Prostate gland (tissue), 2 donors: ENCODE results near the gene YEATS4. TPM values are rescaled to one million over a fixed set of nuclear protein-coding genes. Genes with fewer than 3 reads are reported as not detected.

ENCODE experiments used
- DNase-seq: peaks from one replicate; pipeline ENCODE4 v3.0.0-alpha.2; 2019; ENCODE audit warnings: low spot score
- H3K27ac ChIP-seq, 2 donors: fragments of 200-600 bp; sonication (generic); 2 replicates each; pipeline ENCODE4 v1.5.1; 2017 to 2019
- H3K27me3 ChIP-seq: fragments of 200-600 bp; sonication (generic); replicated peaks from 2 replicates; pipeline ENCODE4 v1.5.1; 2019; ENCODE audit not compliant: insufficient read depth
- H3K36me3 ChIP-seq, 2 donors: fragments of 200-600 bp; sonication (generic); 1 replicate in 1 of 2; 2 replicates in 1 of 2; pipeline versions ENCODE4 v1.5.1 to v1.8.1; 2017 to 2019
- H3K4me1 ChIP-seq: fragments of 200-600 bp; sonication (generic); replicated peaks from 2 replicates; pipeline ENCODE4 v1.5.1; 2019
- H3K4me3 ChIP-seq, 2 donors: fragments of 200-600 bp; sonication (generic); 2 replicates each; pipeline ENCODE4 v1.5.1; 2017 to 2019
- H3K9me3 ChIP-seq: fragments of 200-600 bp; sonication (generic); 2 replicates; pipeline ENCODE4 v1.5.1; 2017
- POLR2A ChIP-seq: fragments of 450-650 bp; IDR thresholded peaks from one replicate; pipeline ENCODE4 v1.6.1; 2016; ENCODE audit warnings: antibody characterized with exemption, mild to moderate bottlenecking
- POLR2AphosphoS5 ChIP-seq: sonication (generic); formaldehyde crosslinking; IDR thresholded peaks from one replicate; pipeline ENCODE4 v1.6.1; 2017; ENCODE audit warnings: antibody characterized with exemption
- WGBS: methylation state at CpG from one replicate; pipeline ENCODE4 v1.1.5; 2018; 5-methylcytosine and 5-hydroxymethylcytosine counted together
- intact Hi-C: fragments of 100-400 bp; cut with DNase I; formaldehyde crosslinking; loops from one replicate; pipeline ENCODE4 v1.14.2; 2022
- total RNA-seq, 2 donors: library from RNA; depleted of rRNA; stranded (reverse); fragments of >200 nt; gene quantifications; one replicate each; pipeline ENCODE4 v1.1.0, GENCODE V29; 2016
- TF ChIP-seq, protein P1 (sequence below), 4 experiments: fragments of 200-600 bp in 2 of 4; fragments of 450-650 bp in 2 of 4; sonication (generic) in 2 of 4; IDR thresholded peaks; 1 replicate in 3 of 4; 2 replicates in 1 of 4; pipeline ENCODE4 v1.5.1; 2016 to 2019; ENCODE audit warnings: antibody characterized with exemption in 4 of 4, mild to moderate bottlenecking in 2 of 4, moderate library complexity in 2 of 4

YEATS4 gene
- total RNA-seq, 2 donors from 2014 or later: 29.0 to 57.4 TPM

DNA sequence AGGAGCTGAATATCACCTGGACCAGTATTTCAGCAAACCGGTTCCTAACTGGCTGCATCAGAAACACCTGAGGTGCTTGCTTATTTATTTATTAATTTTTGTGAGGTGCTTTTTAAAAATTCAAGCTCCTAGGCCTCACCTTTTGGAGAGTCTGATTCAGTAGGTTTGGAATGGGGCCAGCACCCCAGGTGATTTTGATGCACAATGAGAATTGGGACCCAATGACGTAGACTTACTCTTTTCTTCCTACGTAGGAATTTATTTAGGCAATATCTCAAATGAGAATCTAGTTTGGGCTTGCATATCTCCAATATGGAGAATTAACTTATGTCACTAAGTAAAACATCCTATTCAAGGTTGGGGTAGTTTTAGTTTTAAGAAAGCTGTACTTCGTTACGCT is 7.3 kb downstream of the YEATS4 start:
- Histone ChIP-seq H3K9me3 (no peaks in the 10 kb centered on the region), H3K27me3 (no peaks in the 10 kb centered on the region), H3K27ac (no peak overlapping the region), H3K4me1 (no peaks in the 10 kb centered on the region), H3K4me3 (no peak overlapping the region), H3K36me3 (no peaks in the 10 kb centered on the region)
- DNase-seq: no peak
- TF ChIP-seq POLR2A (no peak), POLR2AphosphoS5 (no peak)
- TF ChIP-seq, protein P1, sequence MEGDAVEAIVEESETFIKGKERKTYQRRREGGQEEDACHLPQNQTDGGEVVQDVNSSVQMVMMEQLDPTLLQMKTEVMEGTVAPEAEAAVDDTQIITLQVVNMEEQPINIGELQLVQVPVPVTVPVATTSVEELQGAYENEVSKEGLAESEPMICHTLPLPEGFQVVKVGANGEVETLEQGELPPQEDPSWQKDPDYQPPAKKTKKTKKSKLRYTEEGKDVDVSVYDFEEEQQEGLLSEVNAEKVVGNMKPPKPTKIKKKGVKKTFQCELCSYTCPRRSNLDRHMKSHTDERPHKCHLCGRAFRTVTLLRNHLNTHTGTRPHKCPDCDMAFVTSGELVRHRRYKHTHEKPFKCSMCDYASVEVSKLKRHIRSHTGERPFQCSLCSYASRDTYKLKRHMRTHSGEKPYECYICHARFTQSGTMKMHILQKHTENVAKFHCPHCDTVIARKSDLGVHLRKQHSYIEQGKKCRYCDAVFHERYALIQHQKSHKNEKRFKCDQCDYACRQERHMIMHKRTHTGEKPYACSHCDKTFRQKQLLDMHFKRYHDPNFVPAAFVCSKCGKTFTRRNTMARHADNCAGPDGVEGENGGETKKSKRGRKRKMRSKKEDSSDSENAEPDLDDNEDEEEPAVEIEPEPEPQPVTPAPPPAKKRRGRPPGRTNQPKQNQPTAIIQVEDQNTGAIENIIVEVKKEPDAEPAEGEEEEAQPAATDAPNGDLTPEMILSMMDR (IDR thresholded peaks at IDR 0.05): no peak
- intact Hi-C loops: no loop called here
- WGBS: 82% methylated on average over 5 of the region's 5 CpGs

DNA sequence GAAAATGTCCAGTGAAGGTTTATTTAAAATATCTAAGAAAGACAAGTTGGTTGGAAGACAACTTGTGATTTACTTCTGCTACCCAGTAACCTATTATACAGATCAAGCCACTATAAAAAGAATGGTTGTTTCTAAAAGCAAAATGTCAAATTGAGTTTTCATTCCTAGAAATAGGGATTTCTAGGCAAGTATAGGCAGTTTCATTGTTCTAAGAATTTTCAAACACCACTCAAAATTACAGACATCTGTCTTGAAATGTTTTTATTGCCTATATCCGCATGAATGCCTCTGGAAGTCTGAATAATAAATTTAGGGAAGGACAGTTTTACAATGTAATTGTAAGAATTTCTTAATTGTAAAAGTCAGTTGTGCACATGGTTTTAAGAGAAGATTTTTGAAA is 8.6 kb downstream of the YEATS4 start:
- Histone ChIP-seq H3K4me1 (no peaks in the 10 kb centered on the region), H3K9me3 (no peaks in the 10 kb centered on the region), H3K27me3 (no peaks in the 10 kb centered on the region), H3K4me3 (no peak overlapping the region), H3K27ac (no peak overlapping the region), H3K36me3 (no peaks in the 10 kb centered on the region)
- WGBS: 68% methylated on average over 1 of the region's 1 CpG
- no peak for TF ChIP-seq POLR2A
- TF ChIP-seq POLR2AphosphoS5: no peak
- TF ChIP-seq, protein P1 (IDR thresholded peaks at IDR 0.05): no peak
- intact Hi-C loops: no loop called here
- no peak for DNase-seq

DNA sequence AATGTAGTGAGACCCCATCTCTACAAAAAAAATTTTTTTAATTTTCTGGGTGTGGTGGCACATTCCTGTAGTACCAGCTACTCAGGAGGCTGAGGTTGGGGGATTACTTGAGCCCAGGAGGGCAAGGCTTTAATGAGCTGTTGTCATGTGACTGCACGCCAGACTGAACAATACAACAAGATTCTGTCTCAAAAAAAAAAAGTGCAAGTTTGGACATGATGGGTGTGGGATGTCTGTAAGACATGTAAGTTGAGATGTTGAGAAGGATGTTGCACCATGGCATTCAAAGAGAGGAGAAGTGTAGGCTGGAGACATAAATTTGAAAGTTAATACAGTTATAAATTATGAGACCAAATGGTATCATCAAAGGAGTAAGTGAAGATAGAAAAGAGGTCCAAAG is 23.5 kb downstream of the YEATS4 start:
- no peak for TF ChIP-seq POLR2AphosphoS5
- TF ChIP-seq, protein P1 (IDR thresholded peaks at IDR 0.05): no peak
- no peak for TF ChIP-seq POLR2A
- no peaks in the 10 kb centered on the region for H3K36me3 ChIP-seq
- intact Hi-C loops: no loop called here
- no peaks in the 10 kb centered on the region for H3K4me1 ChIP-seq
- no peak overlapping the region for H3K27ac ChIP-seq
- 82% methylated on average over 1 of the region's 1 CpG for WGBS
- DNase-seq: no peak
- H3K4me3 ChIP-seq: no peak overlapping the region
- H3K9me3 ChIP-seq: no peaks in the 10 kb centered on the region
- H3K27me3 ChIP-seq: no peaks in the 10 kb centered on the region

DNA sequence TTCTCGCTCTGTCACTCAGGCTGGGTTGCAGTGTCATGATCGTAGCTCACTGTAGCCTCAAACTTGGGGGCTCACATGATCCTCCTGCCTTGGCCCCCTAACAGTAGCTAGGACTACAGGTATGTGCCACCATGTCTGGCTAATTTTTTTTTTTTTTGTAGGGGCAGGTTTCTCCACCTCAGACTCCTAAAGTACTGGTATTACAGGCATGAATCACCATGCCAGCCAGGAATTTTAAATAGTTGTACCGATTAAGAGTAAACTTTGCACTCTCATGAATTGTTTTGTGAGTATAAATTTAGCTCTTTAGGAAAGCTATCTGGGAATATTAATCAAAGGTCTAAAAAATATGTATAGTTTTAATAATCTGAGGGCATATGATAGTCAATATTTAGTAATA is 25.5 kb downstream of the YEATS4 start:
- intact Hi-C loops: no loop called here
- Histone ChIP-seq H3K36me3 (no peaks in the 10 kb centered on the region), H3K27me3 (no peaks in the 10 kb centered on the region), H3K27ac (no peak overlapping the region), H3K4me3 (no peak overlapping the region), H3K9me3 (no peaks in the 10 kb centered on the region), H3K4me1 (no peaks in the 10 kb centered on the region)
- 74% methylated on average over 3 of the region's 3 CpGs for WGBS
- TF ChIP-seq POLR2AphosphoS5 (no peak), POLR2A (no peak)
- TF ChIP-seq, protein P1 (IDR thresholded peaks at IDR 0.05): no peak
- no peak for DNase-seq

DNA sequence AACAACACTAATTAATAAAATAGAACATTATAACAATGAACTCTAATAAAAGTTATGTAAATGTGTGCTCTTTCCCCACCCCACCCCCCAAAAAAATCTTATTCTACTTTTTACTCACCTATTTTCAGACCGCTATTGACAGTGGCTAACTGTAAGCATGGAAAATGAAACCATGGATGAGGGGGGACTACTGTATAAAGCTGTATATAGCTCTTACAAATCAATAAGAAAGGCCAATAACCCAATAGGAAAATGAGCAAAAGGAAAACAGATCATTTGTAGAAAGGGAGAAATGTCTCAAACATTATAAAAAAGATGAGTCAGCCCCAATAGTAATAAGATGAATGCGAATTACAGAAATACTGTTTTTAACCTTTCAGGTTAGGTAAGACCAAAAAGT is 27.4 kb downstream of the YEATS4 start:
- Histone ChIP-seq H3K4me3 (no peak overlapping the region), H3K27me3 (no peaks in the 10 kb centered on the region), H3K9me3 (no peaks in the 10 kb centered on the region), H3K27ac (no peak overlapping the region), H3K4me1 (no peaks in the 10 kb centered on the region), H3K36me3 (no peaks in the 10 kb centered on the region)
- DNase-seq: no peak
- WGBS: 92% methylated on average over 2 of the region's 2 CpGs
- intact Hi-C loops: no loop called here
- TF ChIP-seq POLR2AphosphoS5 (no peak), POLR2A (no peak)
- TF ChIP-seq, protein P1 (IDR thresholded peaks at IDR 0.05): no peak
